Activated naive CD4-positive, alpha-beta T cell treated with anti-CD3 and anti-CD28 coated beads, Interleukin-2, amount 50 U/mL, for 72 hours (primary cell): ENCODE data around the gene CXorf58. TPM values are rescaled to one million over a fixed set of nuclear protein-coding genes. Genes with fewer than 3 reads are reported as not detected.
"Not testable (repeated sequence)": the region's sequence is repeated elsewhere in the genome, so short reads cannot be mapped to it uniquely, and the experiment has no call there.

ENCODE experiments used
- ATAC-seq, 2 donors: fragments of 150-1000 bp; cut with Tn5 transposase; 2 replicates each; pipeline ENCODE4 v1.10.0; 2021; ENCODE audit warnings: mild to moderate bottlenecking in 2 of 2, moderate library complexity in 2 of 2
- DNase-seq, 2 donors: peaks; one replicate each; pipeline ENCODE4 v3.0.0; 2021 to 2022; ENCODE audit warnings: low spot score in 2 of 2
- H3K27ac Mint-ChIP-seq, 2 donors: one replicate each; pipeline ENCODE4 v1.8.0; 2022; ENCODE audit warnings: mild to moderate bottlenecking in 2 of 2, mixed read lengths in 2 of 2
- H3K36me3 Mint-ChIP-seq, 2 donors: one replicate each; pipeline ENCODE4 v1.8.0; 2022; ENCODE audit warnings: mixed read lengths in 2 of 2
- H3K9me3 Mint-ChIP-seq, 2 donors: one replicate each; pipeline ENCODE4 v1.8.0; 2022; ENCODE audit warnings: mixed read lengths in 2 of 2
- total RNA-seq, 2 donors: library from RNA; stranded (reverse); gene quantifications; one replicate each; pipeline ENCODE4 v1.2.3, GENCODE V29; 2022

CXorf58 gene
- total RNA-seq, 2 donors from 2014 or later = 0.37 TPM; not detected in 1

- DNase-seq = no peak
- no peak for ATAC-seq
- H3K27ac Mint-ChIP-seq = no peak overlapping the region
- no peaks in the 10 kb centered on the region for H3K9me3 Mint-ChIP-seq
- H3K36me3 Mint-ChIP-seq = no peaks in the 10 kb centered on the region
Observed at GRCh38 chrX:23932046-23932445, 24.2 kb downstream of the CXorf58 start.

GRCh38 chrX:23935106-23935505 lies 27.3 kb downstream of the CXorf58 start:
- Mint-ChIP-seq H3K9me3 (no peaks in the 10 kb centered on the region), H3K36me3 (no peaks in the 10 kb centered on the region), H3K27ac (no peak overlapping the region)
- ATAC-seq (no peak), DNase-seq (no peak)

GRCh38 chrX:23936180-23936579 lies 28.4 kb downstream of the CXorf58 start:
- DNase-seq (no peak), ATAC-seq (no peak)
- no peaks in the 10 kb centered on the region for H3K36me3 Mint-ChIP-seq
- no peaks in the 10 kb centered on the region for H3K9me3 Mint-ChIP-seq
- H3K27ac Mint-ChIP-seq = no peak overlapping the region

GRCh38 chrX:23937100-23937499 lies 29.3 kb downstream of the CXorf58 start:
- DNase-seq (no peak), ATAC-seq (no peak)
- no peak overlapping the region for H3K27ac Mint-ChIP-seq
- no peaks in the 10 kb centered on the region for H3K9me3 Mint-ChIP-seq
- H3K36me3 Mint-ChIP-seq = no peaks in the 10 kb centered on the region

DNA sequence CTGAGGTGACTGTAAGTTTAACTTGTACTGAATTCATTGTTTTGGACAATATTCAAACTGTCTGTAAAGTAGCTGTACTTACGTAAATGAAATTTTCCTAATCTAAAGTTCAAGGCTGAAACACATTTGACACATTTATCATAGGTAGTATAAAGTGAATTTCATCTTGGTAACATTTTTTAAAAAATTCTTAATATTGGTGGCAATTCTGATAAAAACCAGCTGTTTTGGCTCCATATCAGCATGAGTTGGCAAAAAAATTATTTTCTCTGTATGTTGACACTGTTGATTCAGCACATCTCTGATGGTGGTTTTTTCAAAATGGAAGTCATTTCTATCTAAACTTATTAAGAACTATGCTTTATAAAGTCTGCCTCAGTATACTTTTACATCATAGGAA lies 30.9 kb downstream of the CXorf58 start:
- DNase-seq (no peak), ATAC-seq (no peak)
- H3K36me3 Mint-ChIP-seq = no peaks in the 10 kb centered on the region
- H3K27ac Mint-ChIP-seq = no peak overlapping the region
- no peaks in the 10 kb centered on the region for H3K9me3 Mint-ChIP-seq

- DNase-seq (no peak), ATAC-seq (no peak)
- Mint-ChIP-seq H3K27ac (no peak overlapping the region), H3K9me3 (no peaks in the 10 kb centered on the region), H3K36me3 (no peaks in the 10 kb centered on the region)
Observed at GRCh38 chrX:23939203-23939602, 31.4 kb downstream of the CXorf58 start.

GRCh38 chrX:23944234-23944633 lies 36.4 kb downstream of the CXorf58 start:
- ATAC-seq = no peak
- no peak for DNase-seq
- no peak overlapping the region for H3K27ac Mint-ChIP-seq
- no peaks in the 10 kb centered on the region for H3K36me3 Mint-ChIP-seq
- no peaks in the 10 kb centered on the region for H3K9me3 Mint-ChIP-seq

- no peak for DNase-seq
- H3K9me3 Mint-ChIP-seq = no peaks in the 10 kb centered on the region
- ATAC-seq = no peak
- no peak overlapping the region for H3K27ac Mint-ChIP-seq
- no peaks in the 10 kb centered on the region for H3K36me3 Mint-ChIP-seq
Observed at GRCh38 chrX:23945206-23945605, 37.4 kb downstream of the CXorf58 start.

DNA sequence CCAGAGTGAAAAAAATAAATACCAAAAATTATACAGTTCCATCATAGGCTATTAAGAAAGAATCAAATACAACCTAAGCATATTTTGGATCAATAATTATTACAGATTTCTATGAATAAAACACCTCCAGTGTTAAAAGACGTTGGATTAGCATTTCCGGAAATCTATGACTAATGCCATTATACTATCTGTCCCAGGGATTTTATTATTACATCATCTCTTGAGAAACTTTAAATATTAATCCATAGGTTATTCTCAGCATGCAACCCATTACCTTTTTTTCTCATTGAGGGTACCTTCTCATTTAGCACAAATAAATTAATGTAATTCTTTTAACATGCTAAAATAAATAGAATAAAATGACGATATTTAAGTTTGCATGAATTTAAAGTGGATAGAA lies 44.6 kb downstream of the CXorf58 start:
- ATAC-seq (no peak), DNase-seq (no peak)
- peak overlapping the region in 1 of 2 donors; percentile 95 for H3K27ac Mint-ChIP-seq
- H3K9me3 Mint-ChIP-seq = no peaks in the 10 kb centered on the region
- H3K36me3 Mint-ChIP-seq = no peaks in the 10 kb centered on the region

GRCh38 chrX:23952984-23953907 lies 45.4 kb downstream of the CXorf58 start:
- H3K27ac Mint-ChIP-seq = peak overlapping the region; percentile 95 to 96
- DNase-seq = peak; percentile 24 to 61

DNA sequence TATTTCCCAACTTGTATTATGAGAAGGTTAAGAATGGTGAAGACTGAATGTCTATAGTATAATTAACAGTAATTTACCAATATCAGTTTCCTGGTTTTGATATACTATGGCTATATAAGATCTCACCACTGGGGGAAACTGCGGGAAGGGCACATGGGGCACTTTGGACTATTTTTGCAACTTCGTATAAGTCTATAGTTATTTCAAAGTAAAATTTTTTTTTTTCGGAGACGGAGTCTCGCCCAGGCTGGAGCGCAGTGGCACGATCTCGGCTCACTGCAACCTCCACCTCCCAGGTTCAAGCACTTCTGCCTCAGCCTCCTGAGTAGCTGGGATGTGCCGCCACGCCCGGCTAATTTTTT lies 46.1 kb downstream of the CXorf58 start:
- no peaks in the 10 kb centered on the region for H3K36me3 Mint-ChIP-seq
- DNase-seq = no peak
- ATAC-seq = peak in 1 of 2 donors; percentile 4
- peak overlapping the region in 1 of 2 donors; percentile 95 for H3K27ac Mint-ChIP-seq
- no peaks in the 10 kb centered on the region for H3K9me3 Mint-ChIP-seq

More at GRCh38 chrX:23952984-23953907, 45.4 kb downstream of the CXorf58 start:
- no peaks in the 10 kb centered on the region for H3K36me3 Mint-ChIP-seq
- no peaks in the 10 kb centered on the region for H3K9me3 Mint-ChIP-seq
- peak; percentile 93 to 94 for ATAC-seq

DNA sequence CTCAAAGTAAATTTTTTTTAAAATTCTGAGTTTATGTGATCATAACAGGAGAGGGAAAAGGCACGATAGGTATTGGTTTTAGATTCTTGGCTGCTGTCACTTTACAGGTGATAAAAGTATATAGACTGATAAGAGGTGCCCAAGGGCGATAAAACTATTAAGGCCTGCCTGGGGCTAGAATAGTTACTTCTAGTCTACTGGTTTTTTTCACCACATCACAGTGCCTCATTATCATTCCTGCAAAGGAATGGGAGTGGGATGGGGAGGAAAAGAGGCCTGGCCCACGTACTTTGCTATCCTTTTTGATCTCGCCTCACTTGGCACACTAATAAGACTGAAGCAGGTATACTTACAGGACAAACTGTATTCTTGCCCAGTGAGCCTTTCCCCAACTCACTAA lies 46.6 kb downstream of the CXorf58 start:
- Mint-ChIP-seq H3K27ac (peak overlapping the region in 1 of 2 donors; percentile 95), H3K9me3 (no peaks in the 10 kb centered on the region), H3K36me3 (no peaks in the 10 kb centered on the region)
- DNase-seq = no peak
- no peak for ATAC-seq

DNA sequence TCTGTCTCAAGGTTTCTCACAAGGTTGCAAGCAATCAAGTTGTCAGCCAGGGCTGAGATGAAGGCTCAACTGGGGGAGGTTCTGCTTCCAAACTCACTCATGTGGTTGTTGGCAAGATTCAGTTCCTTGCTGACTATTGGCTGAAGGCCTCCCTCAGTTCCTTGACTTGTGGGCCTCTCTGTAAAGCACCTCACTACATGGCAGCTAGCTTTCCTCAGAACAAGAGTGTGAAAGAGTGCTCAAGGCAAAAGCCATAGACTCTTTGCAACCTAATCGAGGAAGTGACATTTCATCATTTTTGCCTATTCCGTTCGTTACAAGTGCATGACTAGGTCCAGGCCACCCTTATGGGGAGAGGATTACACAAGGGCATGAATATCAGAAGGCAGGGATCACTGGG lies 52.0 kb downstream of the CXorf58 start:
- DNase-seq (peak in 1 of 2 donors; percentile 2), ATAC-seq (peak; percentile 68 to 93)
- Mint-ChIP-seq H3K27ac (peak overlapping the region in 1 of 2 donors; percentile 57), H3K9me3 (no peaks in the 10 kb centered on the region), H3K36me3 (no peaks in the 10 kb centered on the region)

DNA sequence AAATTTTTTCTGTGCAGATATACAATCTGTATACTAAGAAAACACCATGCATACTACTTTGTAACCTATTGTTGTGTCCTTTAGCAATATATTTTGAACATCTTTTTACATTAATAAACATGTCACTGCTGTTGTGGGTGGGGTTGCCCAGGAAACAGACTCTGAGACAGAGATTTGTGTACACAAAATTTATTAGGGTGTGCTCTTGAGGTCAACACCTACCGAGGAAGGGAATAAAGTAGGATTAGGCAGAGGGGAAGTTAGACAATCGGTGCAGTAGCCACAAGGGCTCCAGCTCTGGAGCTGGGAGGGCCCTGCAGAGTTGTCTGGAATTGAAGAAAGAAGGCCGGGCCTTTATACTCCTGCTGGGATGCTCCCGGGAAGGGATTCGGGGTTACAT lies 56.4 kb downstream of the CXorf58 start:
- no peaks in the 10 kb centered on the region for H3K9me3 Mint-ChIP-seq
- no peak for DNase-seq
- no peak overlapping the region for H3K27ac Mint-ChIP-seq
- ATAC-seq = no peak
- no peaks in the 10 kb centered on the region for H3K36me3 Mint-ChIP-seq

DNA sequence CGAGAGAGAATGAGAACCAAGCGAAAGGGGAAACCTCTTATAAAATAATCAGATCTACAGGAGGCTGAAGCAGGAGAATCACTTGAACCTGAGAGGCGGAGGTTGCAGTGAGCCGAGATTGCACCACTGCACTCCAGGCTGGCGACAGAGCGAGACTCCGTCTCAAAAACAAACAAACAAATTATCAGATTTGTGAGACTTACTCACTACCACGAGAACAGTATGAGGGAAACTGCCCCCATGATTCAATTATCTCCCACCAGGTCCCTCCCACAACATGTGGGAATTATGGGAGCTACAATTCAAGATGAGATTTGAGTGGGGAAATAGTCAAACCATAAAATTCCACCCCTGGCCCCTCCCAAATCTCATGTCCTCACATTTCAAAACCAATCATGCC lies 57.8 kb downstream of the CXorf58 start:
- not testable (repeated sequence) for H3K9me3 Mint-ChIP-seq, ATAC-seq, H3K27ac Mint-ChIP-seq, H3K36me3 Mint-ChIP-seq, DNase-seq

- no peak for ATAC-seq
Observed at GRCh38 chrX:23978491-23978890, 70.7 kb downstream of the CXorf58 start.

GRCh38 chrX:23980011-23980441 lies 72.2 kb downstream of the CXorf58 start:
- Mint-ChIP-seq H3K9me3 (no peaks in the 10 kb centered on the region), H3K36me3 (peaks cover 6 to 7% of the 10 kb centered on the region in 2 donors), H3K27ac (no peak overlapping the region)
- ATAC-seq = no peak
- DNase-seq = no peak

More at GRCh38 chrX:23978491-23978890, 70.7 kb downstream of the CXorf58 start:
- Mint-ChIP-seq H3K36me3 (peaks cover 6 to 7% of the 10 kb centered on the region in 2 donors), H3K9me3 (no peaks in the 10 kb centered on the region), H3K27ac (no peak overlapping the region)
- DNase-seq = no peak

DNA sequence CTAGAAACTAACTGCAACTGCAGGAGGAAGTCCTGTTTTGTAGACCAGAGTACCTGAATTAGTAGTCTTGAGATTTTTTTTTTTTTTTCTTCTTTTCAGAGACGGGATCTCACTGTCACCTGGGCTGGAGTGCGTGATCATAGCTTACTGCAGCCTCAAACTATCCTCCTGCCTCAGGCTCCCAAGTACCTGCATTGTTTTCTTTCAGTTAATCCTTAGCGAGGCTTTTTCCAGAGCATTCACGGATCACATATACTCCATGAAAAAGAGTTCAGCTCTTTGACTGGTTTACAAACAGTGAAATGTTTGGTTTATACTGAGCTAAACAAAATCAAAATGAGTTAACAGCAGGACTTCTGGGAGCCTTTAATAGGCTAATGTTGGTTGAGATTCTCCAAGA lies 73.4 kb downstream of the CXorf58 start:
- ATAC-seq = no peak

More for the DNA sequence above, 73.4 kb downstream of the CXorf58 start:
- Mint-ChIP-seq H3K9me3 (no peaks in the 10 kb centered on the region), H3K27ac (no peak overlapping the region), H3K36me3 (peaks cover 6 to 7% of the 10 kb centered on the region in 2 donors)
- DNase-seq = no peak
